ENCODE data around the gene HINT3. TPM values are rescaled to one million over a fixed set of nuclear protein-coding genes. Genes with fewer than 3 reads are reported as not detected.
A peak's percentile ranks its signal among the peaks of the same experiment; 100 is the strongest.

Gene HINT3
- total and polyA plus RNA-seq, 2 of the 13 experiments (the other 11 are each of a cell fraction or from before 2014, with no cell fraction given) = 3.1 to 22.8 TPM

DNA sequence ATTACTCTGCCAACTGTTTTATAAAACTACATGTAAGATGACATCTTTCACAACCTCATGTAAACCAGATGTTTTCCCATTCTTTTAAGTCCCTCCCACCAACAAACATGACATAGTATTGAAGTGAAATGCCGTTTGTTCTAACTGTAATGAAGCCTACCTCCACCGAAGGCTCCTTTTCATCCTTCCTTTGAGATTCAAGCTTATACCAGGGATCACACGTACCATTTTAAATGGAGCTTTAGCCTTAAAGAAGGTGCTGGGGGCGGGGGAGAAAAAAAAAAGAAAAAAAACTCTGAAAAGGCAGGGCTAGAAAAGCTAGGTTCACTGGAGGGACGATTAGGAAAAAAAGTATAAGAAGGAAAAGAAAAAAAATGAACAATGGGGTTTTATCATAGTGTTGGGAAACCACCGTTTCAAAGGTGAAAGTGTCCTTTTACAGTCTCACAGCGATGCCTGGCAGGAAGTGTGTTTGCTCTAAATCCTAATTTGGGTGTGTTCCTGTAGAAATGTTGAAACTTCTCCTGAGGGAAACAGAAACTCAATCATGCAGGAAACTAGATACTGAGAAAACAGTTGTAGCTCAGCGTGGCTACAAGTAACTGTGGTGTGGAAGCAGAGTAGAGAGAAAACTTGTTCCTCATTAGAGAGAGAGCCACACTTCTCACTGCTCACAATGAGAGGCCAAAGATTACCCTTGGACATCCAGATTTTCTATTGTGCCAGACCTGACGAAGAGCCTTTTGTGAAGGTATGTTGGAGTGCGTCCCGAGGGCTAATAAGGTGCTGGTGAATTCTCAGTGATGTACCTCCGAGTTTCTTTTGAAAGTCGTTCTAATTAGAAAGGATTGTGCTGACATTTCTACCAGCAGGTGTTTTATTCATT is 37.6 kb upstream of the HINT3 start (continued):
- TF ChIP-seq, protein P1, sequence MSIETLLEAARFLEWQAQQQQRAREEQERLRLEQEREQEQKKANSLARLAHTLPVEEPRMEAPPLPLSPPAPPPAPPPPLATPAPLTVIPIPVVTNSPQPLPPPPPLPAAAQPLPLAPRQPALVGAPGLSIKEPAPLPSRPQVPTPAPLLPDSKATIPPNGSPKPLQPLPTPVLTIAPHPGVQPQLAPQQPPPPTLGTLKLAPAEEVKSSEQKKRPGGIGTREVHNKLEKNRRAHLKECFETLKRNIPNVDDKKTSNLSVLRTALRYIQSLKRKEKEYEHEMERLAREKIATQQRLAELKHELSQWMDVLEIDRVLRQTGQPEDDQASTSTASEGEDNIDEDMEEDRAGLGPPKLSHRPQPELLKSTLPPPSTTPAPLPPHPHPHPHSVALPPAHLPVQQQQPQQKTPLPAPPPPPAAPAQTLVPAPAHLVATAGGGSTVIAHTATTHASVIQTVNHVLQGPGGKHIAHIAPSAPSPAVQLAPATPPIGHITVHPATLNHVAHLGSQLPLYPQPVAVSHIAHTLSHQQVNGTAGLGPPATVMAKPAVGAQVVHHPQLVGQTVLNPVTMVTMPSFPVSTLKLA (IDR thresholded peaks at IDR 0.05) = no peak
- TF ChIP-seq KDM4B (CRISPR knock-in tag; IDR thresholded peaks at IDR 0.05) (no peak), ZKSCAN5 (CRISPR knock-in tag; IDR thresholded peaks at IDR 0.05) (no peak), ZNF547 (CRISPR knock-in tag; IDR thresholded peaks at IDR 0.05) (no peak), NR2F1 (CRISPR knock-in tag; IDR thresholded peaks at IDR 0.05) (peak in 1 of 2 experiments; percentile 11; a peak in 1 of 4 replicates), FOSL2 (CRISPR knock-in tag; IDR thresholded peaks at IDR 0.05) (peak; percentile 36; the same call in 1 of the 2 replicates), AGO2 (optimal IDR thresholded peaks at IDR 0.05; ENCODE audit: low read depth, low read length) (no peak), GATAD2A (CRISPR knock-in tag; IDR thresholded peaks at IDR 0.05) (peak; percentile 90), BHLHE40 (IDR thresholded peaks at IDR 0.05; ENCODE audit: low read length) (no peak), ZNF567 (CRISPR knock-in tag; IDR thresholded peaks at IDR 0.05; ENCODE audit: borderline replicate concordance) (0 out of 2 replicates have a peak, but pooled peaks have one; percentile 56), MEIS2 (CRISPR knock-in tag; IDR thresholded peaks at IDR 0.05) (0 out of 2 replicates have a peak, but pooled peaks have one; percentile 11), MIXL1 (CRISPR knock-in tag; IDR thresholded peaks at IDR 0.05) (peak; percentile 88), MAF1 (CRISPR knock-in tag; IDR thresholded peaks at IDR 0.05; ENCODE audit: borderline replicate concordance) (no peak)
- TF ChIP-seq, protein P2, sequence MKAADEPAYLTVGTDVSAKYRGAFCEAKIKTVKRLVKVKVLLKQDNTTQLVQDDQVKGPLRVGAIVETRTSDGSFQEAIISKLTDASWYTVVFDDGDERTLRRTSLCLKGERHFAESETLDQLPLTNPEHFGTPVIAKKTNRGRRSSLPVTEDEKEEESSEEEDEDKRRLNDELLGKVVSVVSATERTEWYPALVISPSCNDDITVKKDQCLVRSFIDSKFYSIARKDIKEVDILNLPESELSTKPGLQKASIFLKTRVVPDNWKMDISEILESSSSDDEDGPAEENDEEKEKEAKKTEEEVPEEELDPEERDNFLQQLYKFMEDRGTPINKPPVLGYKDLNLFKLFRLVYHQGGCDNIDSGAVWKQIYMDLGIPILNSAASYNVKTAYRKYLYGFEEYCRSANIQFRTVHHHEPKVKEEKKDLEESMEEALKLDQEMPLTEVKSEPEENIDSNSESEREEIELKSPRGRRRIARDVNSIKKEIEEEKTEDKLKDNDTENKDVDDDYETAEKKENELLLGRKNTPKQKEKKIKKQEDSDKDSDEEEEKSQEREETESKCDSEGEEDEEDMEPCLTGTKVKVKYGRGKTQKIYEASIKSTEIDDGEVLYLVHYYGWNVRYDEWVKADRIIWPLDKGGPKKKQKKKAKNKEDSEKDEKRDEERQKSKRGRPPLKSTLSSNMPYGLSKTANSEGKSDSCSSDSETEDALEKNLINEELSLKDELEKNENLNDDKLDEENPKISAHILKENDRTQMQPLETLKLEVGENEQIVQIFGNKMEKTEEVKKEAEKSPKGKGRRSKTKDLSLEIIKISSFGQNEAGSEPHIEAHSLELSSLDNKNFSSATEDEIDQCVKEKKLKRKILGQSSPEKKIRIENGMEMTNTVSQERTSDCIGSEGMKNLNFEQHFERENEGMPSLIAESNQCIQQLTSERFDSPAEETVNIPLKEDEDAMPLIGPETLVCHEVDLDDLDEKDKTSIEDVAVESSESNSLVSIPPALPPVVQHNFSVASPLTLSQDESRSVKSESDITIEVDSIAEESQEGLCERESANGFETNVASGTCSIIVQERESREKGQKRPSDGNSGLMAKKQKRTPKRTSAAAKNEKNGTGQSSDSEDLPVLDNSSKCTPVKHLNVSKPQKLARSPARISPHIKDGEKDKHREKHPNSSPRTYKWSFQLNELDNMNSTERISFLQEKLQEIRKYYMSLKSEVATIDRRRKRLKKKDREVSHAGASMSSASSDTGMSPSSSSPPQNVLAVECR (CRISPR knock-in tag; IDR thresholded peaks at IDR 0.05; ENCODE audit: borderline replicate concordance) = peak; percentile 68; the same call in 1 of the 2 replicates
- TF ChIP-seq, protein P3, sequence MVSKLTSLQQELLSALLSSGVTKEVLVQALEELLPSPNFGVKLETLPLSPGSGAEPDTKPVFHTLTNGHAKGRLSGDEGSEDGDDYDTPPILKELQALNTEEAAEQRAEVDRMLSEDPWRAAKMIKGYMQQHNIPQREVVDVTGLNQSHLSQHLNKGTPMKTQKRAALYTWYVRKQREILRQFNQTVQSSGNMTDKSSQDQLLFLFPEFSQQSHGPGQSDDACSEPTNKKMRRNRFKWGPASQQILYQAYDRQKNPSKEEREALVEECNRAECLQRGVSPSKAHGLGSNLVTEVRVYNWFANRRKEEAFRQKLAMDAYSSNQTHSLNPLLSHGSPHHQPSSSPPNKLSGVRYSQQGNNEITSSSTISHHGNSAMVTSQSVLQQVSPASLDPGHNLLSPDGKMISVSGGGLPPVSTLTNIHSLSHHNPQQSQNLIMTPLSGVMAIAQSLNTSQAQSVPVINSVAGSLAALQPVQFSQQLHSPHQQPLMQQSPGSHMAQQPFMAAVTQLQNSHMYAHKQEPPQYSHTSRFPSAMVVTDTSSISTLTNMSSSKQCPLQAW (CRISPR knock-in tag; IDR thresholded peaks at IDR 0.05) = peak; percentile 78
- TF ChIP-seq, protein P4, sequence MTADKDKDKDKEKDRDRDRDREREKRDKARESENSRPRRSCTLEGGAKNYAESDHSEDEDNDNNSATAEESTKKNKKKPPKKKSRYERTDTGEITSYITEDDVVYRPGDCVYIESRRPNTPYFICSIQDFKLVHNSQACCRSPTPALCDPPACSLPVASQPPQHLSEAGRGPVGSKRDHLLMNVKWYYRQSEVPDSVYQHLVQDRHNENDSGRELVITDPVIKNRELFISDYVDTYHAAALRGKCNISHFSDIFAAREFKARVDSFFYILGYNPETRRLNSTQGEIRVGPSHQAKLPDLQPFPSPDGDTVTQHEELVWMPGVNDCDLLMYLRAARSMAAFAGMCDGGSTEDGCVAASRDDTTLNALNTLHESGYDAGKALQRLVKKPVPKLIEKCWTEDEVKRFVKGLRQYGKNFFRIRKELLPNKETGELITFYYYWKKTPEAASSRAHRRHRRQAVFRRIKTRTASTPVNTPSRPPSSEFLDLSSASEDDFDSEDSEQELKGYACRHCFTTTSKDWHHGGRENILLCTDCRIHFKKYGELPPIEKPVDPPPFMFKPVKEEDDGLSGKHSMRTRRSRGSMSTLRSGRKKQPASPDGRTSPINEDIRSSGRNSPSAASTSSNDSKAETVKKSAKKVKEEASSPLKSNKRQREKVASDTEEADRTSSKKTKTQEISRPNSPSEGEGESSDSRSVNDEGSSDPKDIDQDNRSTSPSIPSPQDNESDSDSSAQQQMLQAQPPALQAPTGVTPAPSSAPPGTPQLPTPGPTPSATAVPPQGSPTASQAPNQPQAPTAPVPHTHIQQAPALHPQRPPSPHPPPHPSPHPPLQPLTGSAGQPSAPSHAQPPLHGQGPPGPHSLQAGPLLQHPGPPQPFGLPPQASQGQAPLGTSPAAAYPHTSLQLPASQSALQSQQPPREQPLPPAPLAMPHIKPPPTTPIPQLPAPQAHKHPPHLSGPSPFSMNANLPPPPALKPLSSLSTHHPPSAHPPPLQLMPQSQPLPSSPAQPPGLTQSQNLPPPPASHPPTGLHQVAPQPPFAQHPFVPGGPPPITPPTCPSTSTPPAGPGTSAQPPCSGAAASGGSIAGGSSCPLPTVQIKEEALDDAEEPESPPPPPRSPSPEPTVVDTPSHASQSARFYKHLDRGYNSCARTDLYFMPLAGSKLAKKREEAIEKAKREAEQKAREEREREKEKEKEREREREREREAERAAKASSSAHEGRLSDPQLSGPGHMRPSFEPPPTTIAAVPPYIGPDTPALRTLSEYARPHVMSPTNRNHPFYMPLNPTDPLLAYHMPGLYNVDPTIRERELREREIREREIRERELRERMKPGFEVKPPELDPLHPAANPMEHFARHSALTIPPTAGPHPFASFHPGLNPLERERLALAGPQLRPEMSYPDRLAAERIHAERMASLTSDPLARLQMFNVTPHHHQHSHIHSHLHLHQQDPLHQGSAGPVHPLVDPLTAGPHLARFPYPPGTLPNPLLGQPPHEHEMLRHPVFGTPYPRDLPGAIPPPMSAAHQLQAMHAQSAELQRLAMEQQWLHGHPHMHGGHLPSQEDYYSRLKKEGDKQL (CRISPR knock-in tag; IDR thresholded peaks at IDR 0.05; ENCODE audit: low read depth) = peak; percentile 20; the same call in 1 of the 2 replicates
